ENCODE data around the gene DMD. TPM values are rescaled to one million over a fixed set of nuclear protein-coding genes. Genes with fewer than 3 reads are reported as not detected.
"Not testable (repeated sequence)": the region's sequence is repeated elsewhere in the genome, so short reads cannot be mapped to it uniquely, and the experiment has no call there.

The DMD gene
- total and polyA plus RNA-seq, 9 donors = 14.0 to 70.5 (median 37.6) TPM

GRCh38 chrX:31480696-31481095, 1730.7 kb downstream of the DMD start:
- WGBS, 3 donors = 73 to 80% (median 75%) methylated on average over 4 of the region's 4 CpGs
- Histone ChIP-seq H3K27me3 (no peaks in the 10 kb centered on the region), H3K4me3 (no peak overlapping the region), H3K4me1 (ENCODE audit: insufficient read depth) (no peaks in the 10 kb centered on the region), H3K27ac (no peak overlapping the region), H3K36me3 (no peaks in the 10 kb centered on the region), H3K9me3 (no peaks in the 10 kb centered on the region)
- DNase-seq = no peak
- TF ChIP-seq POLR2A (IDR thresholded peaks at IDR 0.05) (no peak), EP300 (IDR thresholded peaks at IDR 0.05) (no peak), CTCF (IDR thresholded peaks at IDR 0.05) (no peak)
- intact Hi-C loops (cut with DNase I) = no loop called here

GRCh38 chrX:31471229-31471628, 1740.1 kb downstream of the DMD start:
- no peaks in the 10 kb centered on the region for H3K27me3 ChIP-seq
- no peak for DNase-seq
- intact Hi-C loops (cut with DNase I) = no loop called here
- no peaks in the 10 kb centered on the region for H3K9me3 ChIP-seq
- no peaks in the 10 kb centered on the region for H3K36me3 ChIP-seq
- H3K4me1 ChIP-seq (ENCODE audit: insufficient read depth) = no peaks in the 10 kb centered on the region
- WGBS, 3 donors = 85 to 94% (median 87%) methylated on average over 11 of the region's 11 CpGs
- no peak overlapping the region for H3K27ac ChIP-seq
- no peak overlapping the region for H3K4me3 ChIP-seq
- no peak for TF ChIP-seq CTCF (IDR thresholded peaks at IDR 0.05)
- TF ChIP-seq POLR2A (IDR thresholded peaks at IDR 0.05) = no peak

GRCh38 chrX:31470753-31471152, 1740.6 kb downstream of the DMD start:
- H3K4me1 ChIP-seq (ENCODE audit: insufficient read depth); intact Hi-C loops (cut with DNase I); H3K27ac ChIP-seq; H3K4me3 ChIP-seq; H3K36me3 ChIP-seq; DNase-seq; H3K27me3 ChIP-seq; H3K9me3 ChIP-seq: not testable (repeated sequence)
- WGBS, 3 donors = 82 to 90% (median 87%) methylated on average over 5 to 7 of the region's 7 CpGs

GRCh38 chrX:31464306-31464915, 1746.9 kb downstream of the DMD start:
- H3K4me3 ChIP-seq = no peak overlapping the region
- WGBS, 3 donors = 27 to 38% (median 31%) methylated on average over 4 of the region's 4 CpGs
- H3K27ac ChIP-seq = no peak overlapping the region
- H3K27me3 ChIP-seq = no peaks in the 10 kb centered on the region
- intact Hi-C loops (cut with DNase I) = no loop called here
- no peaks in the 10 kb centered on the region for H3K36me3 ChIP-seq
- no peak for DNase-seq
- H3K9me3 ChIP-seq = no peaks in the 10 kb centered on the region
- H3K4me1 ChIP-seq (ENCODE audit: insufficient read depth) = no peaks in the 10 kb centered on the region
- TF ChIP-seq POLR2A (IDR thresholded peaks at IDR 0.05) = no peak
- no peak for TF ChIP-seq EP300 (IDR thresholded peaks at IDR 0.05)
- TF ChIP-seq CTCF (IDR thresholded peaks at IDR 0.05) = no peak

- intact Hi-C loops (cut with DNase I) = no loop called here
- no peaks in the 10 kb centered on the region for H3K4me1 ChIP-seq (ENCODE audit: insufficient read depth)
Measured at GRCh38 chrX:31461266-31461665, 1750.1 kb downstream of the DMD start.

More at GRCh38 chrX:31461266-31461665, 1750.1 kb downstream of the DMD start:
- TF ChIP-seq EP300 (IDR thresholded peaks at IDR 0.05) (no peak), CTCF (IDR thresholded peaks at IDR 0.05) (no peak), POLR2A (IDR thresholded peaks at IDR 0.05) (no peak)
- Histone ChIP-seq H3K27me3 (no peaks in the 10 kb centered on the region), H3K27ac (no peak overlapping the region), H3K4me3 (no peak overlapping the region), H3K9me3 (no peaks in the 10 kb centered on the region), H3K36me3 (no peaks in the 10 kb centered on the region)
- DNase-seq = no peak

Measured in ovary (tissue), 9 donors.